G401 (cell line): ENCODE data around the gene SIRPB2. TPM values are rescaled to one million over a fixed set of nuclear protein-coding genes. Genes with fewer than 3 reads are reported as not detected.
A peak's percentile ranks its signal among the peaks of the same experiment; 100 is the strongest.

ENCODE experiments used
- DNase-seq: peaks from one replicate; pipeline ENCODE4 v3.0.0-alpha.2; 2015; ENCODE audit warnings: low spot score
- in situ Hi-C: cut with HindIII; loops from 2 replicates; pipeline ENCODE4 v1.10.0; 2016; ENCODE audit warnings: low sequenced_read_pairs, mixed read lengths
- total RNA-seq: library from RNA; depleted of rRNA; stranded (reverse); fragments of >200 nt; shearing (Covaris generic); gene quantifications from 2 replicates; pipeline ENCODE4 v1.2.3, GENCODE V29; 2014

Gene SIRPB2
- total RNA-seq, 1 experiment from 2014 or later: not detected

DNA sequence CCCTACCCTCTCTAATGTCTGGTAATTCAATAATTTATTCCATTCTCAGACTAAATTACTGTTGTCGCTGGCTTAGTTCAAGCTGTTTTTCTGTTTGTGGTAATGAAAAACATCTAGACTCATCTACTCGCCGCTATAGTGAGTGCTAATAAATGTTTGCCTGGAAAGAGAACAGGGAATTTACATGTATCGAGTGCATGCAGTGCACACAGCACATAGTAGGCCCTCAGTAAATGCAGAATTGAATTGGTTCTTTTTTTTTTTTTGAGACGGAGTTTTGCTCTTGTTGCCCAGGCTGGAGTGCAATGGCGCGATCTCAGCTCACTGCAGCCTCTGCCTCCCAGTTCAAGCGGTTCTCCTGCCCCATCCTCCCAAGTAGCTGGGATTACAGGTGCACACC lies 16.9 kb downstream of the SIRPB2 start:
- in situ Hi-C loops: no loop called here
- DNase-seq: no peak

GRCh38 chr20:1473246-1474220 lies 17.7 kb downstream of the SIRPB2 start:
- in situ Hi-C loops: no loop called here
- no peak for DNase-seq

- no peak for DNase-seq
- in situ Hi-C loops: no loop called here
These were observed 18.5 kb downstream of the SIRPB2 start for GRCh38 chr20:1472556-1473245.

DNA sequence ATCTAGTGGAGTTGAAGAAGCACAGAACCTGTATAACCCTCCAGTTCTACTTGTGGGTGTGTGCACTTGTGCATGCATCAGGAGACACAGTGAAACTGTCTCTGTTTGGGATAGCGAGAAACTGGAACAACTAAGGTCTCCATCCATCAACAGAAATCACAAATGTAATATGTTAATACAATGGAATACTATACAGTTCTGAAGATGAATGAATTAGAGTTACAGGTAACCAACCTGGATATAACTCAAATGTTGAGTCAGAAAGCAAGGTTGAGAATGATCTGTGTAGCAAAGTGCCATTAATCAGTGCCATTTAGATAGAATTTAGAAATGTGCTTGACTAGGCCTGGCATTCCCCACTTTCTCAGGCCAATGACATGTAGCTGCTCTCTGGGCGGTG lies 20.0 kb downstream of the SIRPB2 start:
- in situ Hi-C loops: no loop called here
- no peak for DNase-seq

DNA sequence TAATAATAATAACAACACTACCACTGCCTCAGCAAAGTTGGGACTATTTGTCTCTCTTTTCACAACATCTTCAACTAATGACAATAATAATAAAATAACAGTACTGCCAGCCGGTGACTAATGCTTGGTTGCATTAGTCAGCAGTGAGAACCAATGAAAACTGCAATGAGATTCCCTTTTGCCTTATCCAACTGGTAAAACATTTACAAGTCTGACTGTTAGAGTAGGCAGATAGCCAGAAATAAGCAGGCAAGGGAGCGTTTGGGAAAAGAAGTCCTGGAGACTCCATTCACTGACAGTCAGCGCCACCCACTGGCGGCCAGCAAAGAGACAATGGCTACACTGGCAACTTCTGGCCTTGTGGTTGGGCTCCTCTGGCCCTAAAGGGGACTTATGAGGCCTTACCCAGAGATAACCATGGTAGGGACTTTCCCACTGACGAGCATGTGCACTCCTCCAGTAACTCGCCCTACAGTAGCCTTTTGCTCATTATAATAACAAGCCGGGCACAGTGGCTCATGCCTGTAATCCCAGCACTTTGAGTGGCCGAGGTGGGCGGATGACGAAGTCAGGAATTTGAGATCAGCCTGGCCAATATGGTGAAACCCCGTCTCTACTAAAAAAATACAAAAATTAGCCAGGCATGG lies 21.2 kb downstream of the SIRPB2 start:
- in situ Hi-C loops: no loop called here
- DNase-seq: peak; percentile 55

- in situ Hi-C loops: no loop called here
These were observed 21.8 kb downstream of the SIRPB2 start for GRCh38 chr20:1469306-1469905.

GRCh38 chr20:1468117-1468624 lies 23.0 kb downstream of the SIRPB2 start:
- in situ Hi-C loops: no loop called here
- DNase-seq: no peak

More at GRCh38 chr20:1469306-1469905, 21.8 kb downstream of the SIRPB2 start:
- DNase-seq: no peak

DNA sequence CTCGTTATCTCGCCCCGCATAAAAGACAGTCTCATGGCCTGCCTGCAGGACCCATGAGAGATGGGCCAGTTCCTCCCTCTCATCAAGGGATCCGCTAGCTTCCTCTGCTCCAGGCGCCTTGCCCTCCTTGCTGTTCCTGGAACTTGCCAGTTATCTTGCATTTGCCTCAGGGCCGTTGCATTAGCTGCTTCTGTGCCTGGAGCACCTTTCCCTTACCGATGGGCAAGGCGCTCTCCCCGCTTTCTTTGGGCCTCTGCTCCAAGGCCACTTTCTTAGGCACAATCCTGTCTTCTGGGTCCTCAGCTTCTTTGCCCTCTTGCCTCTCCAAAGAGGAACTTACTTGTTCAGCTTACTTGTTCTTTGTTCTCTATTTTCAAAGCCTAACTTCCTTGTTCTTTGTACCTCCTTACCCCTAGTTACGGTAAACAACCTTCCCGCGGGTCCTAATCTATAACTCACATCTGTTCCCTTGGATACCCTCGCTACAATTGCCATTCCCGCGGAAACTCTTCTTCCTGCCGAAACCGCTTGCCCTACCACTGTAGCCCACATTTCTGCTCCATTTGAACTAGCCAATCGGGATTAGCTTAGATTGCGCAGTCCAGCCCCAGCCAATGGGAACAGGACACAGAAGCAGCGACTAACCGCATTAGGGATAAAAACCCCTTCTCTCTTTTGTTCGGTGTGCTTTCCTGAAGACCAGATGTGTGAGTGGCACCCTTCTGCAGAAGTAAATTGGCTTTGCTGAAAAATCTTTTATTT lies 23.7 kb downstream of the SIRPB2 start:
- peak; percentile 1 for DNase-seq
- in situ Hi-C loops: no loop called here

DNA sequence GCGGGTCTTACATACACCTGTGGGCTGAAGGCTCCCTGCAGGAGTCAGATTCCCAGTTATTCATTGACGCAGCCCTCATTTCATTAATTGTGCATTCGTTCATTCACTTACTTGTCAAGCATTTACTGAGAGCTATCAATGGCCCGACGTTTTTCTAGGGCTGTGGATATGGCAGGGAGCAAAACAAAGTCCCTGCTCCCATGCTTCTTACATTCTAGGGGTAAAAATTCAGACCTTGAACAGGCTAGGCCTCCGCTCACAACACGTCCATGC lies 24.2 kb downstream of the SIRPB2 start:
- in situ Hi-C loops: no loop called here

GRCh38 chr20:1466211-1467081 lies 24.8 kb downstream of the SIRPB2 start, which contains the start of gene NSFL1C:
Gene NSFL1C (minus strand): TSS chr20:1466849. CDS start chr20:1466824, 25 bp downstream.
- DNase-seq: peak; percentile 87
- in situ Hi-C loops: no loop called here

More for the DNA sequence above, 24.2 kb downstream of the SIRPB2 start:
- no peak for DNase-seq

- DNase-seq: no peak
- in situ Hi-C loops: no loop called here
These were observed 25.6 kb downstream of the SIRPB2 start for GRCh38 chr20:1465470-1466210.

DNA sequence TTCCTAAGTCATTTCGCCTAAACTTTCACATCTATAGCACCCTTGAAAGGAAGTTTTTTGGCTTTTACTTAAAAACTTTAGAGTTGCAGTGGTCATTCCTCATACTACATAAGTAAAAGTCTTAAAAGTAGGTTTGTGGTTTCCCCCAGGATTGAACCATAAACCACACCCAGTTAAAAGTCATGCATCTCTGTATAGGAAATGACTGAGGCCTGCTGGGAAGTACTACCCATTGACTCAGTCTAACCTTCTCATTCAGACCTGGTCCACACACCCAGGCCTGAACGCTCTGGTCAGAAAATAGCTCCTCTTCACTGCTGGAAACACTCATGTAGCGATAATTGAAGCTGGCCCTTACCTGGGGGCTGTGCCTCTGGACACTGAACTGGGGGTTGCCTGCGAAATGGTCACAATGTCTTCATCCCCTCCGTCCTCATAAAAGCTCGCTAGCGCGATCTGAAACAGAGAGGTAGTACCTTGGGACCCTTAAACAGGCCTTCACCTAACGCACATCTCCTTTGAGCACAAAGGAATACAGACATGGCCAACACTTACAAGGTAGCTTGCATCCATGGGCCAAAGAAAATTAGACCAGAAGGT lies 27.1 kb downstream of the SIRPB2 start:
- in situ Hi-C loops: no loop called here
- no peak for DNase-seq

DNA sequence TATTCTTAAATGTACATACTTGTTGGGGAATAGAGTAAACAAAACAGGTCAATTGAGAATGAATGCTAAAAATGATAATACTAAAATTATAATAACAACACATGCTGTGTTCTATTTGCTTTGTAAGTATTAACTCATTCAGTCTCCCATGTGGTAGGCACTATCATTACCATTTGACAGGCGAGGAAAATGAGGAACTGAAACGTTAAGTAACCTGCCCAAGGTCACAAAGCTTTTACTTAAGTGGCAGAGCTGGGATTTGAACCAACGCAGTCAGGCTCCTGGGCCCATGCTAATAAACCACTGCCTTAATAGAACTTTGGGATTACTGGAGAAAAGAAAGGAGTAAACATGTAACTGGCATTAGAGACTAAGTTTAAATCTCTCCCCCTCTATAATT lies 28.4 kb downstream of the SIRPB2 start:
- in situ Hi-C loops: no loop called here
- DNase-seq: no peak

- in situ Hi-C loops: no loop called here
- DNase-seq: no peak
These were observed 29.2 kb downstream of the SIRPB2 start for GRCh38 chr20:1462001-1462400.

DNA sequence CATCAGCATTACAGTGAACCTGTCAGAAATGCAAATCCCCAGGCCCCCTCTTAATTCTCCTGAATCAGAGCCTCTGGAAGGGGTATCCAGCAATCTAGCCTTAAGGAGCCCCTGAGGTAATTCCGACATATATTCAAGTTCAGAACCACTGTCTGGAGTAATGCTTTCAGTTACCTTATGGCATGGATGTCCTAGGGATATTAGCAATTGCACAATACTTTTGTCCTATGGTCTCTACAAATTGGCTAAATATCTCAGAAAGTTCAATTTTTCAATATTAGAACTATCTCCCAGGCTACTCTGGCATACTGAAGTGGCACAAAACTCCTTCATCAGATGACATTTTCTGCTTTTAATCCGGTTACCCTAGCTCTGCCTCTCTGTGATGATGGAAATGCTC lies 30.9 kb downstream of the SIRPB2 start:
- DNase-seq: no peak
- in situ Hi-C loops: no loop called here

DNA sequence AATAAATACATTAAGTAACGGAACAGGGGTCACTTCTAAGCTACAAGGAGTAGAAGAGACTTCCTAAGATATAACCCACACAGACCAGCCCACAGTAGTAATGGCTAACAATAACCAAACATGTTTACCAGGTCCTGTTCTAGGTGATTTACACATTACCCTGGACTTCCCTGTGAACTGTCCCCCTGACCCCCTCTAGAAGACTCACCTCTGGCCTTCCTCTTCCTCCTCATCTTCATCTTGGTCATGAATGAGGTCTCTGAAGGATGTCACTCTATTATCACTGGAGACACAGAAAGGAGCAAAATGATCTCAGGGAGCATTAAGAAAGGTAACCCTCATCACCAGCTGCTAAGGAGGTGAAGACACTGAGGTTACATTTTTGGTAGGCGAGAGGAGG lies 33.2 kb downstream of the SIRPB2 start:
- in situ Hi-C loops: no loop called here
- DNase-seq: no peak

- no peak for DNase-seq
- in situ Hi-C loops: no loop called here
These were observed 34.9 kb downstream of the SIRPB2 start for GRCh38 chr20:1456300-1456699.
